NCI-H510A (cell line): ENCODE data around the gene ADAP1.
"Not testable (repeated sequence)": the region's sequence is repeated elsewhere in the genome, so short reads cannot be mapped to it uniquely, and the experiment has no call there.

Experiments
- DNase-seq: peaks from one replicate; lab custom pipeline; 2025; lab: John Stamatoyannopoulos, UW

Gene ADAP1

DNA sequence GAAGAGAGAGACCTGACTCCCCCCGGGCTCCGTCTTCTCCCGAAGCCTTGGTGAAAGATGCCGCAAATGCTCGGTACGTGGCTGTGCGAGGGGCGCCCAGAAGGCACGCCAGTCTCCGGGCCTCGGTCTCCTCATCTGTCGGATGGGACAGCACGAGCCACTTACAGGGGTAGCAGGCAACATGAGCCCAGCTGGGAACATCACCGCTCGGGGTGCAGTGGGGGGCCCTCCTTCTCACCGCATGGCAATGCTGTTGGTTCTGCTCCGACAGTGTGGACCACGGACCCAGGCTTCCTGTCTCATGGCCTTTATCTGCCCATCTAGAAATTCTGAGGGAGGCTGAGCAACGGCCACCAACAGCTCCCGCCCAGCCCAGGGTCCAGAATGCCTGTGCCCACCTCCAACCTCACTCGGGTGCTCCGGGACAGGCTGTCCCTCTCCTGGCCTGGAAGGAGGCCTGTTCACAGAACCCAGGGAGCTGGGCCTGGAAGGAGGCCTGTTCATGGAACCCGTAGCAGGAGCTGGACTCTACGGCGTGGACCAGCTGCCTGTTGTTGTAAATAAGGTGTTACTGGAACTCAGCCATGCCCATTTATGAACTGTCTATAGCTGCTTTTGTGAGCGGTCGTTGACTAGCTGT is 15.8 kb downstream of the ADAP1 start:
- no peak for DNase-seq

DNA sequence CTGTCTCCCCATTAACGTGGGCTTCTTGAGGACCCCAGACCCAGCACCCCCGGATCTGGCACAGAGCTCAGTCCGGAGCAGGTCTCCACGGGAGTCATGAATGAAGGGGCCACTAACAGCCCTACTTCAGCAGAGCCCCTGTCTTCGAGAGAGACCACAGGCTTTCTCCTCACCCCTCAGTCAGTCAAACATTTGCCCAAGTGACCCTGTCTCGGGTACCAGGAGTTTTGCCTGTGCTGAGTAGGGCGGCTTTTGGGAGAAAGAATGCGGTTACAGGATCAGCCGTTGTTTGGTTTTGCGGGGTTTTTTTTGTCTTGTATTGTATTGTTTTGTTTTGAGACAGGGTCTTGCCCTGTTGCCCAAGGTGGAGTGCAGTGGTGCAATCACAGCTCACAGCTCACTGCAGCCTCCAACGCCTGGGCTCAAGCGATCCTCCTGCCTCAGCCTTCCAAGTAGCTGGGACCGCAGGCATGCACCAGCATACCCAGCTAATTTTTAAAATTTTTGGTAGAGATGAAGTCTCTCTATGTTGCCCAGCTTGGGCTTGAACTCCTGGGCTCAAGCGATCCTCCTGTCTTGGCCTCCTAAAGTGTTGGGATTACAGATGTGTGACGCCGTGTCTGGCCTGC is 16.5 kb downstream of the ADAP1 start:
- DNase-seq: no peak

DNA sequence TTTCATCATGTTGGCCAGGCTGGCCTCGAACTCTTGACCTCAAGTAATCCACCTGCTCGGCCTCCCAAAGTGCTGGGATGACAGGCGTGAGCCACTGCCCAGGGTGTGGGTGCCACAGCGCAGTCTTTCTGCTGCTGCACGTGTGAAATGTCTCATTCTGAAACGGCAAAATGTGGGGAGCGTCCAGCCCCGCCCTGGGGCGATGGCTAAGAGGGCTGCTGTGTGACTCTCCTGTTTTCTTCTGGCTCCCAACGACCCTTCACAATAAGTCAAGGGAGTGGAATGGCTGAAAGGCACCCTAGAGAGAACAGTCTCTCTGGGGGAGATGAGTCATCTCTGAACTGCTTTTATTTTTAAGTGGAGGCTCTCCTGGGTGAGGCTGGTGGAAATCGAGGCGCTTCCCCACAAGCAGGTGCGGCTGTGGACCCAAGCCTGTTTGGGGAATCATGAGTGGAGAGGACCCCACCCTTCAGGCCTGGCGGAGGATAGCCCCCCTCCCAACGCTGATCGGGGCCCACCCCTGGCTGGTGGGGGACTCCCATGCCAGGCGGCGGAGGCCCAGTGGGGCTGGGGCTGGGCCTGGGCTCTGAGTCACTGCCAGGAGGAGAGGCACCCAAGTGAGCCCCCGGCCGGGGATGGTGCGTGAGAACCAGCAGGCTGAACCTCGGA is 18.0 kb downstream of the ADAP1 start:
- DNase-seq: no peak

DNA sequence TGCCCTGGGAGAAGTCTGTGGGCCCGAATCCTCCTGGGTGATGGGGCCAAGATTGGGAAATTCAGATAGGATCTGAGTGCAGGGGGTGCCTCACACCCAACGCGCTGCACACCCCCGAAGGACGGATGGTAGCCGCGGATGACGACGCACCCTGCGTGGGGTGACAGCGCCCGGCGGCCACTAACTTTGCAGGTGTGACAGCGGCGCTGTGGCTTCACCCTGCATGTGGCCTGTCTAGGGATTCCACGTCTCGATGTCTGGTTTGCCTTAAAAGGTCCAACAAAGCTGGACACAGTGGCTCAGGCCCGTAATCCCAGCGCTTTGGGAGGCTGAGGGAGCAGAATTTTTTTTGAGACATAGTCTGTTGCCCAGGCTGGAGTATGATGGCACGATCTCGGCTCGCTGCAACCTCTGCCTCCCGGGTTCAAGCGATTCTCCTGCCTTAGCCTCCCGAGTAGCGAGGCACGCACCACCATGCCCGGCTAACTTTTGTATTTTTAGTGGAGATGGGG is 18.6 kb downstream of the ADAP1 start:
- DNase-seq: no peak

DNA sequence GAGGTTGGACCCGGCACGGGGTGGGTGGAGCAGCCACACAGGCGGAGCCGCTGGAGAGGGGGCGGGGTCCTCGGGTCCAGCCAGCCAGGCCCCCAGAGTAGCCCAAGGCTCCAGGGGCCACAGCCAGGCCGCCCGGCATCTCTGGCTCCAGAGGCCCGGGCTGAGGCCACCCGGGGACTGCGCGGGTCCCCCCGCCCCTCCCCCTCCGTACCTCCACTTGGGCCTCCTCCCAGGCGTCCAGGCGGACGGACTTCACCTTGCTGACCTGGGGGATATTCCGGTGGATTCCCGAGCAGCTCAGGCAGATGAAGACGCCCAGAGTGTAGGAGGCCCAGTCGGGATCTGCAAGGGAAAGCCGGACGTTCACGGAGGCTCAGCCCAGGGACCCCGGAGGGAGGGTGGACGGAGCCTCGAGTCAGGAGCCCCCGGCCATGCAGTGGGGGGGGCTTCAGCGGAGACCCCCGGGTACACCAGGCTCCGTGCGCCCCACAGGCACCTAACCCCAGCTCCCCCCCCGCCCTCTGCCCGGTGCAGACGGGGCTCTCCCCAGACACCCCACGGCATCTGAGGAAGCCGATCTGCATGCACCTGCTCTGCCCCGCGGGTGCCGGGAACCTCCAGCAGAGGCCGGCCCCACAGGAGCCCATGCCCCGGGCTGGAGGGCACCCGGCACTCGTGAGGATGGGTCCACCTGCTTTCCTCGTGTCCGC is 19.2 kb downstream of the ADAP1 start:
- no peak for DNase-seq

DNA sequence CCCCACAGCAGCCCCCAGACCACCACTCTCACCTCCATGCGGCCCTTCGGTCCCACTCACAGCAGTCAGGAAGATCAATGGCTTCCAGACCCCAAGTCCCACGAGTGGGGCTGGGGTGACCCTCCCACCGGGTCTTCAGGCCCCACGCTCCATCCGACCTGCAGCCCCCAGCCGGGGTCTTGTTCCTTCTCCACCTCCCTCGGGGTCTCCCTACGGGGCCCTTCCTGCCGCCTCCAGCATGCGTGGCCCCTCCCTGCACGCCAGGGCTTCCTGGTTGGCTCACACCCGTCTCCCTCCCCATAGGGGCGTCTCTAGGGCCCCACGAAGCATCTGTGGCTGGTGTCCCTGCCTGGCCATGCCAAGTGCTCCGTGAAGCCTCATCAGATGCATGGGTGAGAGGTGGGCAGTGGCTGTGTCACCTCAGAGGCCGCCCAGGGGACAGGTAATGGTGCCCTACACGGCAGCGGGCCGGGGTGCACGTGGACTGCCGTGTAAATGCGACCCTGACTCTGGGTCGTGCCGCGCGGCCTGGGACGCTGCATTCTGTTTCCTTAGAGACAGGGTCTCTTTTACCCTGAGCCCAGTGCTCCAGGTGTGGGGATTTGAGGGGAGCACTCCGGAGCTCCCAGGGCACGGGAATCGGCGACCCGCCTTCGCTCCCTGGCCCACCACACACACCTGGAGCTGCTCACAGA is 19.9 kb downstream of the ADAP1 start:
- DNase-seq: no peak

DNA sequence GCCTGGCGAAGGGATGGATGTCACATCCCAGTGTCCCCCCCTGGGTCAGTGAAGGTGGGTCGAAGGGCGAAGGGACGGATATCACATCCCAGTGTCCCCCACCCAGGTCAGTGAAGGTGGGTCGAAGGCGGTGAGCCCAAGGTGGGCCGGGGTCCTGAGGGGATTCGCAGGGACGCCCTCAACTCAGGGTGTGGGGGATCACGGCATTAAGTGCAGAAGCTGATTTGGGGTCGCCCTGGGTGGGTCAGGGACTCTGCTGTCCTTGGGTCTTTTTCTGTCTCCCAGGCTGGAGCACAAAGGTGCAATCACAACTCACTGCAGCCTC is 21.9 kb downstream of the ADAP1 start:
- DNase-seq: no peak

DNA sequence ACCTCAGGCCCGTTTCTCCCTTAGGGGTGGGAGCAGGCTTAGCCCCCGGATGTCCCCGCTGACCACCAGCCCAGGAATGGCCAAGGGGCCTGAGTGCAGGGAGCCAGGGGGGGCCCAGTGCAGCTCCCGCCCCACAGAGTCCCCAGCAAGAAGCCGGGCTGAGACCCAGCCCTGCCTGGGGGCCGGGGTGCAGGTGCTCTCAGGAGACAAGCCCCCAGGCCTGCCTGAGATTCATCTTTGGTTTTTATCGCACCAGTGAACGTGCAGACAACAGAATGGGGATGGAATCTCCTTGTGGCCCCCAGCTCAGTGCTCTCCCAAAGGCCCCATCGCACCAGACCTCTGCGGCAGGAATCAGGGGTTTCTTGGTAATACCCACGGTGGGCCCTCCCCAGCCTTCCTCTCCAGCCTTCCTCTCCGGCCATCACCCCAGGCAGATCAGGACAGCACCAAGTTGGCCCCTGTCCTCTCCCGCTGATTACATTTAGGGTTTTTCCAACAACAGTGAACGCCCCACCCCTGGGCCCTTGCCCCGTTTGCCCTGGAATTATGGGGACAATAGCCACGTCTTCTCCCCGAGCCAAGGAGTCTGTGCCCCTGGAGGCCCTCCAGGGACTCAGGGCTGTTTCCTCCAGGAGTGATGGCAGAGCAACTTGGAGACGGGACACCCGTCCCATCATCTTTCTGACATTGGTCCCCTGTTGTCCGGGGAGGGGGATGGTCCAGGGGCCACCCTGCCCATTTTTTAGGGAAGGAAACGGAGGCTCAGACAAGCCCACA is 22.4 kb downstream of the ADAP1 start:
- DNase-seq: no peak

DNA sequence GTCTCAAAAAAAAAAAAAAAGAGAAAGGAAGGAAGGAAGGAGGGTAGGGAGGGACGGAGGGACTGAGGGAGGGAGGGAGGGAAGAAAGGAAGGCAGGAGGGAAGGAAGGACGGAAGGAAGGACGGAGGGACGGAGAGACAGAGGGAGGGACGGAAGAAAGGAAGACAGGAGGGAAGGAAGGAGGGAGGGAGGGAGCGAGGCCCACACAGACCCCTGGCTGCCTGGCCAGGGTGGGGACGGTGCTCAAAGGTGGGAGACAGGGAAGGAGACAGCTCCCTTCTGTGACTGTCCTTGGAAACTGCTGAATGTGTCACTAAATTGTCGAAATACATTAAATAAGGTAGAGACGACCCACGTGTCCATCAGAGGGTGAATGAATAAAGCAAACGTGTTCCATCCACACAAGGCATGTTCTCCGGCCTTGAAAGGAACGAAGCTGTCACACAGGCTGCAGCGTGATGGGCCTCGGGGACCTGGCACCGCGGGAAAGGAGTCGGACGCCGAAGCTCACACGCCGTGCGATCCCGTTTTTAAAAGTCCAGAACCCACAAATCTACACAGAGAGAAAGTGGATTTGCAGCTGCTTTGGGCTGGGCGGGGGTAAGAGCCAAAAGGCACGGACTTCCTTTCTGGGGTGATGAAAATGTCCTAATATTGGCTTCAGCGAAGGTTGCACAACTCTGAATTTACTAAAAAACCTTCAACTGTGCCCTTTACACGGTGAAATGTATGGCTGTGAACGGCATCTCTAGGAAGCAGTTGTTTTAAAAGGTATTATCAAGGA is 23.3 kb downstream of the ADAP1 start:
- DNase-seq: no peak

DNA sequence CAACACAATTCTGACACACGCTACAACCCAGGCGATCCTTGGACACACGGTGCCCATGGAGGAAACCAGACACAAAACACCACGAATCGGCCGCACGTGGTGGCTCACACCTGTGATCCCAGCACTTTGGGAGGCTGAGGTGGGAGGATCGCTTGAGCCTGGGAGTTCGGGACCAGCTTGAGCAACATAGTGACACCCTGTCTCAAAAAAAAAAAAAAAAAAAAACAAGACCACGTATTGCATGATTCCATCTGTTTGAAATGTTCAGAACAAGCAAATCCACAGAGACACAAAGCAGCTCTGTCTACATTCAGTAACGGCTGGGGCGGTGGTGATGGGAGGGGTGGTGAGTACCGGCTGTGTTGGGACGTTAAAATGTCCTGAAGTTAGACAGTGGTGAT is 25.2 kb downstream of the ADAP1 start:
- no peak for DNase-seq

DNA sequence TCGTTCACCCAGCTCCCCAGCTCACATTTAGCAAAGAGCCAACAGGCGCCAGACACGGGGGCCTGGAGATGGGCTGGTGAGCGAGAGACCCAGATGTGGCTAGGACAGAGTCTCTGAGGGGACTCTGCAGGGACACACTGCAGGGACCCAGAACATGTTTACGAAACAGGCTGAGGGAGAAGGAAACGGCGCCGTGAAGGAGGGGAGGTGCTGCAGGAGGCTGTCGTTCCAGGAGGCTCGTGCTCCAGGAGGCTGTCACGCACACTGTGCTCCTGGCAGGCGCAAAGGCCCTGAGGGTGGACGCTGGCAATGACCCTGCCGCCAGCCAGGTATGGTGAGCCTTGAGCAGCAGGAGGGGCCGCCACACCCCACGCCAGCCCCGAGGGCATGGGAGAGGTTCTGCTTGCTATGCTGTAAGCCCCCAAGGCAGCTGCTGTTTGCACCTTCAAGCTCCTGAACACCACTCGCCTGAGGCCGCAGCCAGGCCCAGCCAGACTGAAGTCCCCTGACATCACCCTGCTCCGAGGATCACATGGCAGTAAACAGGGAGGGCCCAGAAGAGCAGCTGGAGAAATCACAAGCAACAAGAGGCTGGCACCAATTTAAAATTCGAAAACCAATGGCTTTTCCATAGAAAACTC is 27.3 kb downstream of the ADAP1 start:
- no peak for DNase-seq

DNA sequence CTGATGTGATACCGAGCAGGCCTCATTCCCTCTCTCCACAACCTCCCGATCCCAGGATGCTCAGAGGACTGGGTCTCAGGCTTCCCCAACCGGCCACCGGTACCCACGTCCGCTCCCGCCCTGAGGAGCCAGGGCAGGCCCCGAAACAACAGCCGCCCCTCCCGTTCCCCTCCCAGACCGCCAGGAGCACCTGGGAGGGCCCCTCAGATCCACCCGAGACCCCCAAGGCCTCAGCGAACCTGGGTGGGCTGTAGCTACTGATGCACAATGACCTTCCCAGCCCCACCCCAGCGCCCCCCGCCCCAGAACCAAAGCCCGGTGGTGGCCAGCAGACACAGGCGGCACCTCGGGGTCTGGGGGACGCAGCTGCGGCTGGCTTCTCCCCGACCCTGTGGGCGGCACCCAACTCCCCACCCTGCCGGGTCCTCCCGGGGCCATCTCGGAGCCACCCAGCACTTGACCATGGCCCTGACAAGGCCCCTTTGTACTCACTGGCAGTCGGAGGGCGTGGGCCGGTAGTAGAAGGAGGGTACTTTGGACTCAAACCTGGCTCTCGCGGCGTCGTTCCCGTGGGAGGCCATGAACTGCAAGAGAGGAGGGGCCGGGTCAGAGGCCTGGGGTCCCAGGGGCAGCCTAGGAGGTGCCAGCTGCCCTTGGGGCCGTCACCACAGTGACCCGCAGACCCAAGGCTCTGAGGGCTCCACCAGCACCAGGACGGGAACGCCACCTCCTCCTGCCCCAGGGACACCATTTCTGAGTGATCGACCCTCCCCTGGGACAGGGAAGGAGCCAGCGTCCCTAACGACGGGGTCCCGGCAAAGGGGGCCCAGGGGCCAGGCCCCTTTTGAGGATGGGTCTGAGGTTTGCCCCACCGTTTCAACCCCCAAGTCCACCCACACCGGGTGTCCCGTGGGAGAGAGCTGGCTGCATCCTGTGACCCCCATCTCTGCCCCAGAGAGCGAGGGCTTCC is 28.1 kb downstream of the ADAP1 start:
- no peak for DNase-seq

DNA sequence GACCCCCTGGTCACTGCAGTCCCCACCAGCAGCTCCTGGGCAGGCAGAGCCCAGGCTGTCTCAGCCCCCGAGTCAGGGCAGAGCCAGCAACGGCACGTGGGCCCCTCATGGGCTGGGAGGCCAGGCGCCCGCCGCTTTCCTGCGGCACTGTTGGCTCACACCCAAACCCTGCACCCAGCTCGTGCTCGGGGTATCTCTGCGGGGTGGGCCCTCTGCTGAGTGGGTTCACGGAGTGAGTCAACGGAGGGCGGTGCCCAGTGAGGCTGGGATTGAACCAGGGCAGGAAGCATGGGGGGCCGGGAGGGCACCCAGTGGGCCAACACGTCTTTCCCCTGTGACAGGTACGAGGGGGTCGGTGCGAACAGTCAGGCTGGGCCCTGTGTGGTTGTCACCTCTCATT is 28.9 kb downstream of the ADAP1 start:
- no peak for DNase-seq

DNA sequence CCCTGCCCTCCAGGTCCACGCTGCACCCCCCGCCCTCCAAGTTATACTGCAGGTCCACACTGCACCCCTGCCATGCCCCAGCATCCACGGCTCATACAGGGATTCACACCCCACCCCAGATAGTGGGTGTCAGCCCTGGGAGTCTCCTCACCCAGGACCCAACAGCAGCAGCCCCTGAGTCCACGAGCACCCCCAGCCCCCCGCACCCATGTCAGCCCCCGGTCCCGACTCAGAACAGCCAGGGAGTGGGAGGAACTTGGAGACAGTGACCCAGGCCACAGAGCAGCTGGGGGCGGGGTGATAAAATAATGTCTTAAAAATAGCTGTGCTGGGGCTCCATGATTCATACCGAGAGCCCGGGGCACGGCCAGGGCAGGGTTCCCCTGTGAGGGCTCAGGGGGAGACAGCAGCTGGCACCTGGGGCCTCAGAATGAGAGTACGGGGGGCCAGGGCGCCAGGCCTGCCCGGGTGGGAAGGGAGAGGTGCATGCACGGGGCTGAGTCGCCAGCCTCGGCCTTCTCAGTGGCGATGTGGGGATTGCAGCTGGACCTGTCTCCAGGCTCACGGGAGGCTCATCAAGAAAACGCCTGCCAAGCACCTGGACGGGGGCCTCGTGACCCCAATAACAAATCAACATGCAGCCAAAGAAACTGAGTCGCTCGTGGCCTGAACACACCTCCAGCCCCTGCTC is 29.8 kb downstream of the ADAP1 start:
- DNase-seq: no peak

DNA sequence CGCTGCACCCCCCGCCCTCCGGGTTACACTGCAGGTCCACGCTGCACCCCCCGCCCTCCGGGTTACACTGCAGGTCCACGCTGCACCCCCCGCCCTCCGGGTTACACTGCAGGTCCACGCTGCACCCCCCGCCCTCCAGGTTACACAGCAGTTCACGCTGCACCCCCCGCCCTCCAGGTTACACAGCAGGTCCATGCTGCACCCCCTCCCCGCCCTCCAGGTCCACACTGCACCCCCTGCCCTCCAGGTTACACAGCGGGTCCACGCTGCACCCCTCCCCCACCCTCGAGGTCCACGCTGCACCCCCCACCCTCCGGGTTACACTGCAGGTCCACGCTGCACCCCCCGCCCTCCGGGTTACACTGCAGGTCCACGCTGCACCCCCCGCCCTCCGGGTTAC is 30.4 kb downstream of the ADAP1 start:
- not testable (repeated sequence) for DNase-seq

DNA sequence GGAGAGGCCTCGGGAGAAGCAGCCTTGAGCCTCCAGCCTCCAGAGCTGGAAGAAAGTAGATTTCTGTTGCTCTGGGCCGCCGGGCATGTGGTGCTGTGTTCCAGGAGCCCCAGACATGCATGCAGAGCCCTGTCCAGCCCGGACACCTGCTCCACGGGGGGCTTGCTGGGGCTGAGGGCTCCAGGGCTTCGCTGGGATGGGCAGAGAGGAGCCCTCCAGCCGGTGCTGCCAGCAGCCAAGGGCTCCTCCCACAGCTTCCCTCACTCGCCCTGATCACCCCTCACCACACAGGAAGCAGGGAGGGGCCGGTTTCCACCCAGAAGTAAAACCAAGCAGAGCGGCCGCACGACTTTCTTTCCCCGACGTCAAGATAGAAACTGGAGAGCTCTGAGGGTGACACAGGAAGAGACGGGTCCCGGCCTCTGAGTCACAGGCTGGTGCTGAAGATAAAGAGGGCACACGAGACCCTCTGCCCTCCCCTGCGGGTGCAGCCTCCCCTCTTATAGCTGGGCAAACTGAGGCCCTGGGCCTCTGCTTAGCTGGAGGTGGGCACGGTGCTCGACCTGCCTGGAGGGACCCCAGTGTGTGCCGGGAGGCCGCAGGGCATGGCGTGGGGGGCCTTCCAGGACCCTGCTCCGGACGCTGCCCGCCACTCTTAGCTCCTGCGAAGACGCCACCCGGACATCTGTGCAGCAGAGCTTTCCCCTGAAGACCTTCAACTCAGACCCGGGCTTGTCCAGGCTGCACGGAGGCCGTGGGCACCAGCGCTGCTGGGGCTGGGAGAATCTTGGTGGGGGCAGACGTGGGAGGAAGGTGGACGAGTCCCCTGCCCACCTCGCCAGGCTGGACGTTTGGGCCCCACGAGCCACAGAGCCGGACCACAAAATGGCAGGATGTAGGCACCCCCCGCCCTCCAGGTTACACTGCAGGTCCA is 31.1 kb downstream of the ADAP1 start:
- DNase-seq: no peak
